PC-9 (cell line): Measurements from ENCODE around the gene DMWD.

ENCODE experiments used
- EZH2 ChIP-seq: fragments of 200-600 bp; sonication (generic); IDR thresholded peaks from 2 replicates; pipeline ENCODE4 v1.8.0; 2017; ENCODE audit warnings: antibody characterized with exemption, low read depth
- TF ChIP-seq, protein P1 (sequence below): fragments of 200-600 bp; sonication (generic); conservative IDR thresholded peaks from 2 replicates; pipeline ENCODE4 v1.6.1; 2017; ENCODE audit warnings: mixed run types, antibody characterized with exemption, mild to moderate bottlenecking, moderate library complexity

DNA sequence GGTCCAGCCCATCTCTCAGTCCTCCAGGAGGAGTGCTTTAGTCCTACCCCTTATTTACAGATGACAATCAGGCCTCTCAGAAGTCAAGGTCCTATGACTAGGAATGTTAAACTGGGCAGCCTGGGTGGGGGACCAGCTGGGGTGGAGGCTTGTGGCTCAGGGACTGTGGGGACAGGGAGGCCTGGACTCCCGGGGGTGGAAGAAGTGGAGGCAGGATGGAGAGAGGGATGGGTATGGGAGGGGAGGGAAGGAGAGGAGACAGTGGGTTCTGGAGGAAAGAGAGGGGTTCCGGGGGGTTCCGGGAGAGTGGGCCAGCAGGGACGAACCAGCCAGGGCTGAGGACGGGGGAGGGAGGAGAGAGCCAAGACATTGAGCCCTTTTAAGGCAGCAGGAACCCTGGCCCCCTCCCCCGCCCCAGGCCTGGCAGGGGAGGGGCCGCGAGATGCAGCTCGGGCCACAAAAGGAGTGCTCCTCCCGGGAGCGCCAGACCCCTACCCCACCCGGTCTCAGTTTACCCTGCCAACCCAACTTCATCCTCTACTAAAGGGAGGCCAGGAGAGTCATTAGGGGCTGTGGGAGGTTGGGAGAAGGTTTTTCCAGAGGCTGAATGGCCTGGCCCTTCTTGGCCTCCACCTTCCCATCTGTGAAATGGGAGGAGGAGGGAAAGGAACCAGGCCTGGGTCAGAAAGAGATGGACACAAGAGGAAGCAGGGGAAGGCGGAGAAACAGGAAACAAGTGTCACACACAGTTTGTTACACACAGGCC lies 12.0 kb downstream of the DMWD start:
- TF ChIP-seq, protein P1, sequence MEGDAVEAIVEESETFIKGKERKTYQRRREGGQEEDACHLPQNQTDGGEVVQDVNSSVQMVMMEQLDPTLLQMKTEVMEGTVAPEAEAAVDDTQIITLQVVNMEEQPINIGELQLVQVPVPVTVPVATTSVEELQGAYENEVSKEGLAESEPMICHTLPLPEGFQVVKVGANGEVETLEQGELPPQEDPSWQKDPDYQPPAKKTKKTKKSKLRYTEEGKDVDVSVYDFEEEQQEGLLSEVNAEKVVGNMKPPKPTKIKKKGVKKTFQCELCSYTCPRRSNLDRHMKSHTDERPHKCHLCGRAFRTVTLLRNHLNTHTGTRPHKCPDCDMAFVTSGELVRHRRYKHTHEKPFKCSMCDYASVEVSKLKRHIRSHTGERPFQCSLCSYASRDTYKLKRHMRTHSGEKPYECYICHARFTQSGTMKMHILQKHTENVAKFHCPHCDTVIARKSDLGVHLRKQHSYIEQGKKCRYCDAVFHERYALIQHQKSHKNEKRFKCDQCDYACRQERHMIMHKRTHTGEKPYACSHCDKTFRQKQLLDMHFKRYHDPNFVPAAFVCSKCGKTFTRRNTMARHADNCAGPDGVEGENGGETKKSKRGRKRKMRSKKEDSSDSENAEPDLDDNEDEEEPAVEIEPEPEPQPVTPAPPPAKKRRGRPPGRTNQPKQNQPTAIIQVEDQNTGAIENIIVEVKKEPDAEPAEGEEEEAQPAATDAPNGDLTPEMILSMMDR: no peak
- no peak for TF ChIP-seq EZH2
